ENCODE results near the gene ISLR.

GRCh38 chr15:74137537-74137894, 36.0 kb upstream of the ISLR start:
- no peak for TF ChIP-seq CTCF (IDR thresholded peaks at IDR 0.05)
- no peak for TF ChIP-seq POLR2A (IDR thresholded peaks at IDR 0.05)
